Brain microvascular endothelial cell (primary cell): ENCODE results near the gene APMAP.
"Not testable (repeated sequence)": the region's sequence is repeated elsewhere in the genome, so short reads cannot be mapped to it uniquely, and the experiment has no call there.

Experiments
- DNase-seq: peaks from one replicate; pipeline ENCODE4 v3.0.0-alpha.2; 2020
- H3K27ac ChIP-seq: fragments of 250-450 bp; sonication (Bioruptor Pico); 2 replicates; pipeline ENCODE4 v1.5.1; 2020; ENCODE audit warnings: mild to moderate bottlenecking, moderate library complexity
- H3K27me3 ChIP-seq: fragments of 250-450 bp; sonication (Bioruptor Pico); replicated peaks from 2 replicates; pipeline ENCODE4 v1.5.1; 2020; ENCODE audit warnings: mild to moderate bottlenecking
- H3K36me3 ChIP-seq: fragments of 250-450 bp; sonication (Bioruptor Pico); replicated peaks from 2 replicates; pipeline ENCODE4 v1.5.1; 2020; ENCODE audit warnings: mild to moderate bottlenecking
- H3K4me3 ChIP-seq: 2 replicates; pipeline ENCODE4 v1.5.1; 2011; ENCODE audit warnings: low read depth, mild to moderate bottlenecking, control low read depth, low read length, moderate library complexity
- CTCF ChIP-seq: IDR thresholded peaks from 2 replicates; pipeline ENCODE4 v1.5.1; 2011; ENCODE audit warnings: low read depth, mild to moderate bottlenecking, moderate library complexity, low read length, control low read depth, inconsistent platforms; ENCODE audit errors: missing control alignments
- in situ Hi-C: cut with HindIII; loops from 2 replicates; pipeline ENCODE4 v1.10.0; 2017; ENCODE audit warnings: low sequenced_read_pairs, low pct_ligation_motif_present

APMAP gene

GRCh38 chr20:25007491-25008305 is 15.1 kb upstream of the APMAP start:
- in situ Hi-C loops, result no loop called here
- no peak for DNase-seq
- Histone ChIP-seq H3K4me3 (no peak overlapping the region), H3K27ac (no peak overlapping the region), H3K27me3 (no peaks in the 10 kb centered on the region), H3K36me3 (no peaks in the 10 kb centered on the region)
- TF ChIP-seq CTCF, result no peak

- H3K27me3 ChIP-seq, result no peaks in the 10 kb centered on the region
- no peak for DNase-seq
- H3K27ac ChIP-seq, result no peak overlapping the region
- H3K36me3 ChIP-seq, result no peaks in the 10 kb centered on the region
- TF ChIP-seq CTCF, result no peak
- no peak overlapping the region for H3K4me3 ChIP-seq
- in situ Hi-C loops, result no loop called here
These were observed 14.0 kb upstream of the APMAP start for GRCh38 chr20:25006431-25007167.

- in situ Hi-C loops, result no loop called here
- Histone ChIP-seq H3K27me3 (no peaks in the 10 kb centered on the region), H3K36me3 (no peaks in the 10 kb centered on the region), H3K4me3 (no peak overlapping the region), H3K27ac (no peak overlapping the region)
- TF ChIP-seq CTCF, result no peak
- no peak for DNase-seq
These were observed 13.1 kb upstream of the APMAP start for GRCh38 chr20:25005661-25006060.

- no peaks in the 10 kb centered on the region for H3K36me3 ChIP-seq
- DNase-seq, result no peak
- no peak overlapping the region for H3K27ac ChIP-seq
- in situ Hi-C loops, result no loop called here
- H3K4me3 ChIP-seq, result no peak overlapping the region
- no peaks in the 10 kb centered on the region for H3K27me3 ChIP-seq
- no peak for TF ChIP-seq CTCF
These were observed 12.7 kb upstream of the APMAP start for GRCh38 chr20:25005220-25005619.

GRCh38 chr20:25003002-25003401 is 10.5 kb upstream of the APMAP start:
- H3K27me3 ChIP-seq, result peaks cover 4% of the 10 kb centered on the region
- no peak for TF ChIP-seq CTCF
- in situ Hi-C loops, result no loop called here
- DNase-seq, result no peak
- H3K27ac ChIP-seq, result no peak overlapping the region
- H3K36me3 ChIP-seq, result no peaks in the 10 kb centered on the region
- H3K4me3 ChIP-seq, result no peak overlapping the region

GRCh38 chr20:25001323-25001722 is 8.8 kb upstream of the APMAP start:
- H3K4me3 ChIP-seq, H3K36me3 ChIP-seq, in situ Hi-C loops, H3K27me3 ChIP-seq, H3K27ac ChIP-seq, DNase-seq: not testable (repeated sequence)
